ENCODE data around the gene TTPAL. TPM values are rescaled to one million over a fixed set of nuclear protein-coding genes. Genes with fewer than 3 reads are reported as not detected.

The TTPAL gene
- total RNA-seq, 1 experiment from 2014 or later = 20.4 TPM

- POLR2A ChIA-PET = no interaction called here
- Histone ChIP-seq H3K27me3 (ENCODE audit: insufficient read depth, low read length) (no peaks in the 10 kb centered on the region), H4K20me1 (ENCODE audit: insufficient read depth) (no peaks in the 10 kb centered on the region), H3K27ac (ENCODE audit: low read depth, low read length) (no peak overlapping the region), H3K9ac (ENCODE audit: low read length) (no peak overlapping the region), H3K4me1 (ENCODE audit: control insufficient read depth in 1 of 2, insufficient read depth in 2 of 2, low read length in 2 of 2) (no peaks in the 10 kb centered on the region), H3K9me2 (ENCODE audit: insufficient read depth) (no peaks in the 10 kb centered on the region), H3K4me2 (ENCODE audit: low read length) (no peak overlapping the region), H3K4me3 (replicated peaks in 1 of 2; ENCODE audit: low read depth in 1 of 2, low read length in 2 of 2) (no peak overlapping the region), H3K36me3 (ENCODE audit: control insufficient read depth in 1 of 2, insufficient read depth in 2 of 2, low read length in 2 of 2) (peaks cover 5 to 41% of the 10 kb centered on the region in 2 experiments; a peak in 3 of 4 replicates), H3K9me3 (ENCODE audit: control insufficient read depth in 1 of 2, insufficient read depth in 1 of 2, low read depth in 1 of 2, low read length in 2 of 2) (no peaks in the 10 kb centered on the region), H2AFZ (ENCODE audit: low read depth, low read length, poor library complexity, severe bottlenecking) (no peak overlapping the region), H3K79me2 (ENCODE audit: insufficient read depth, low read length) (peaks cover 17% of the 10 kb centered on the region; the same call in 1 of the 2 replicates)
- no TSS peak for BruUV-seq (replicated peaks)
- CTCF ChIA-PET = no interaction called here
- TF ChIP-seq CBX3 (IDR thresholded peaks at IDR 0.05; ENCODE audit: low read depth) (no peak), POLR2A (IDR thresholded peaks at IDR 0.05; ENCODE audit: borderline replicate concordance, extremely low read depth, insufficient read depth, insufficient read length) (no peak), FOSL1 (IDR thresholded peaks at IDR 0.05; ENCODE audit: low read depth) (no peak), ATF3 (IDR thresholded peaks at IDR 0.05) (no peak), REST (IDR thresholded peaks at IDR 0.05; ENCODE audit: low read depth) (no peak), JUND (IDR thresholded peaks at IDR 0.05) (no peak), POLR2AphosphoS5 (IDR thresholded peaks at IDR 0.05; ENCODE audit: low read depth, low read length) (no peak), SIN3A (IDR thresholded peaks at IDR 0.05; ENCODE audit: low read depth) (no peak), EZH2 (IDR thresholded peaks at IDR 0.05) (no peak), SP1 (IDR thresholded peaks at IDR 0.05; ENCODE audit: low read depth) (no peak), RAD21 (IDR thresholded peaks at IDR 0.05; ENCODE audit: low read depth) (no peak), EGR1 (IDR thresholded peaks at IDR 0.05; ENCODE audit: low read depth) (no peak), CTCF (IDR thresholded peaks at IDR 0.05 in 2 of 3, conservative IDR thresholded peaks at IDR 0.05 in 1 of 3; ENCODE audit: borderline replicate concordance in 1 of 3, insufficient read depth in 1 of 3, low read depth in 2 of 3, low read length in 2 of 3) (no peak), EZH2phosphoT487 (IDR thresholded peaks at IDR 0.05; ENCODE audit: borderline replicate concordance) (no peak), SRF (IDR thresholded peaks at IDR 0.05; ENCODE audit: low read depth) (no peak), ELF1 (IDR thresholded peaks at IDR 0.05; ENCODE audit: borderline replicate concordance, low read depth) (no peak), TCF7L2 (IDR thresholded peaks at IDR 0.05; ENCODE audit: borderline replicate concordance, extremely low read depth, insufficient read depth, insufficient read length) (no peak), ZFX (IDR thresholded peaks at IDR 0.05) (no peak)
- ATAC-seq (no peak), DNase-seq (ENCODE audit: low read depth, low spot score) (no peak)
- RAD21 ChIA-PET (ENCODE audit: low non-redundant PET in 1 of 2, low total read pairs in 2 of 2, uncharacterized antibody in 2 of 2, unreplicated experiment in 2 of 2) = no interaction called here
- intact Hi-C loops (cut with micrococcal nuclease) = no loop called here
Measured at GRCh38 chr20:44509762-44510161, 34.1 kb downstream of the TTPAL start.

Data from HCT116 (cell line).